ENCODE data around the gene MCUR1.

GRCh38 chr6:13743736-13744127, 70.6 kb downstream of the MCUR1 start:
- TF ChIP-seq, protein P1, sequence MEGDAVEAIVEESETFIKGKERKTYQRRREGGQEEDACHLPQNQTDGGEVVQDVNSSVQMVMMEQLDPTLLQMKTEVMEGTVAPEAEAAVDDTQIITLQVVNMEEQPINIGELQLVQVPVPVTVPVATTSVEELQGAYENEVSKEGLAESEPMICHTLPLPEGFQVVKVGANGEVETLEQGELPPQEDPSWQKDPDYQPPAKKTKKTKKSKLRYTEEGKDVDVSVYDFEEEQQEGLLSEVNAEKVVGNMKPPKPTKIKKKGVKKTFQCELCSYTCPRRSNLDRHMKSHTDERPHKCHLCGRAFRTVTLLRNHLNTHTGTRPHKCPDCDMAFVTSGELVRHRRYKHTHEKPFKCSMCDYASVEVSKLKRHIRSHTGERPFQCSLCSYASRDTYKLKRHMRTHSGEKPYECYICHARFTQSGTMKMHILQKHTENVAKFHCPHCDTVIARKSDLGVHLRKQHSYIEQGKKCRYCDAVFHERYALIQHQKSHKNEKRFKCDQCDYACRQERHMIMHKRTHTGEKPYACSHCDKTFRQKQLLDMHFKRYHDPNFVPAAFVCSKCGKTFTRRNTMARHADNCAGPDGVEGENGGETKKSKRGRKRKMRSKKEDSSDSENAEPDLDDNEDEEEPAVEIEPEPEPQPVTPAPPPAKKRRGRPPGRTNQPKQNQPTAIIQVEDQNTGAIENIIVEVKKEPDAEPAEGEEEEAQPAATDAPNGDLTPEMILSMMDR (IDR thresholded peaks at IDR 0.05) = no peak
- TF ChIP-seq REST (IDR thresholded peaks at IDR 0.05; ENCODE audit: insufficient read depth in 1 of 2, low read depth in 2 of 2, low read length in 1 of 2) (no peak), TCF7L2 (IDR thresholded peaks at IDR 0.05; ENCODE audit: low read depth, low read length) (no peak), SIN3A (IDR thresholded peaks at IDR 0.05; ENCODE audit: borderline replicate concordance, insufficient read depth, low read depth, low read length) (no peak), POLR2AphosphoS5 (IDR thresholded peaks at IDR 0.05; ENCODE audit: low read depth, low read length) (no peak)

Data from Panc1 (cell line).